Endothelial cell of umbilical vein (primary cell): ENCODE results near the gene COL5A1. TPM values are rescaled to one million over a fixed set of nuclear protein-coding genes. Genes with fewer than 3 reads are reported as not detected.

Experiments
- BruUV-seq: library from RNA; stranded (reverse); fragments of 400-500 nt; replicated peaks from 2 replicates; lab custom pipeline; 2021; lab: Mats Ljungman, UMichigan
- CTCF ChIA-PET: fragments of 300-600, 350-600 bp; sonication (Branson Sonifier 250); formaldehyde crosslinking; loops from one replicate; lab custom pipeline; 2021; ENCODE audit warnings: antibody characterized with exemption, inconsistent platforms; lab: Charles Lee
- POLR2A ChIA-PET: fragments of 300-600, 350-600 bp; sonication (Branson Sonifier 250); formaldehyde crosslinking; loops from one replicate; lab custom pipeline; 2021; ENCODE audit warnings: antibody characterized with exemption, inconsistent platforms; lab: Charles Lee
- DNase-seq: peaks from one replicate; pipeline ENCODE4 v3.0.0-alpha.2; 2011; ENCODE audit warnings: low read depth, low spot score
- FAIRE-seq: peaks from 2 replicates; lab custom pipeline; 2011; peaks lifted over from hg19 to GRCh38; lab: Jason Lieb, UNC
- H2AFZ ChIP-seq: 2 replicates; pipeline ENCODE4 v1.6.0; 2012; ENCODE audit warnings: low read depth, low read length, control low read depth, inconsistent platforms
- H3K27ac ChIP-seq: 2 replicates; pipeline ENCODE4 v1.5.1; 2011; ENCODE audit warnings: low read depth, mild to moderate bottlenecking, control low read depth, low read length, moderate library complexity; ENCODE audit not compliant: insufficient read depth
- H3K27me3 ChIP-seq, 2 experiments: 2 replicates each; pipeline versions ENCODE4 v1.6.0 to v1.6.1; 2011; ENCODE audit warnings: low read length in 2 of 2, mixed read lengths in 1 of 2; ENCODE audit not compliant: control insufficient read depth in 2 of 2, insufficient read depth in 2 of 2
- H3K36me3 ChIP-seq, 2 experiments: 2 replicates in 1 of 2; 3 replicates in 1 of 2; pipeline ENCODE4 v1.5.1; 2011; ENCODE audit warnings: low read length in 2 of 2, mild to moderate bottlenecking in 1 of 2, moderate library complexity in 1 of 2; ENCODE audit not compliant: control insufficient read depth in 2 of 2, insufficient read depth in 2 of 2; ENCODE audit errors: extremely low read depth in 1 of 2
- H3K4me1 ChIP-seq: 3 replicates; pipeline ENCODE4 v1.5.1; 2011; ENCODE audit warnings: mild to moderate bottlenecking, low read length; ENCODE audit not compliant: control insufficient read depth, insufficient read depth; ENCODE audit errors: extremely low read depth
- H3K4me2 ChIP-seq: 2 replicates; pipeline ENCODE4 v1.6.1; 2011; ENCODE audit warnings: low read length, control low read depth, mixed read lengths; ENCODE audit not compliant: insufficient read depth
- H3K4me3 ChIP-seq, 3 experiments: fragments of 200-600 bp in 1 of 3; sonication (generic), shearing (Covaris generic) in 1 of 3; replicated peaks in 1 of 3; 2 replicates each; pipeline ENCODE4 v1.5.1; 2011 to 2016; ENCODE audit warnings: control low read depth in 3 of 3, low read length in 3 of 3, mild to moderate bottlenecking in 2 of 3, inconsistent platforms in 1 of 3, low read depth in 1 of 3, moderate library complexity in 1 of 3; ENCODE audit not compliant: insufficient read depth in 1 of 3
- H3K79me2 ChIP-seq: 2 replicates; pipeline ENCODE4 v1.6.0; 2012; ENCODE audit warnings: low read length, inconsistent platforms; ENCODE audit not compliant: control insufficient read depth, insufficient read depth
- H3K9ac ChIP-seq: replicated peaks from 2 replicates; pipeline ENCODE3; 2011; ENCODE audit warnings: low read length, control low read depth; ENCODE audit not compliant: insufficient read depth; ENCODE audit errors: extremely low read depth
- H3K9me1 ChIP-seq: replicated peaks from 3 replicates; pipeline ENCODE4 v1.6.0; 2011; ENCODE audit warnings: mild to moderate bottlenecking, low read length; ENCODE audit not compliant: control insufficient read depth, insufficient read depth; ENCODE audit errors: extremely low read depth
- H3K9me3 ChIP-seq: replicated peaks from 2 replicates; pipeline ENCODE4 v1.5.1; 2012; ENCODE audit warnings: low read length, inconsistent platforms; ENCODE audit not compliant: control insufficient read depth, insufficient read depth
- H4K20me1 ChIP-seq: replicated peaks from 2 replicates; pipeline ENCODE3; 2011; ENCODE audit warnings: mild to moderate bottlenecking, low read length; ENCODE audit not compliant: control insufficient read depth, insufficient read depth; ENCODE audit errors: extremely low read depth
- CTCF ChIP-seq, 2 donors: IDR thresholded peaks; 1 replicate in 1 of 2; 2 replicates in 1 of 2; pipeline ENCODE4 v1.5.1; 2011; ENCODE audit warnings: low read length in 2 of 2, mild to moderate bottlenecking in 2 of 2, moderate library complexity in 2 of 2, control low read depth in 1 of 2, inconsistent platforms in 1 of 2, low read depth in 1 of 2; ENCODE audit not compliant: insufficient read depth in 1 of 2; ENCODE audit errors: extremely low read depth in 1 of 2
- EZH2 ChIP-seq: IDR thresholded peaks from 2 replicates; pipeline ENCODE4 v1.6.1; 2012; ENCODE audit warnings: borderline replicate concordance, low read depth, mild to moderate bottlenecking, moderate library complexity, low read length, inconsistent platforms; ENCODE audit not compliant: severe bottlenecking
- FOS ChIP-seq: IDR thresholded peaks from 2 replicates; pipeline ENCODE4 v1.6.1; 2011; ENCODE audit warnings: mild to moderate bottlenecking, low read length, moderate library complexity, borderline replicate concordance; ENCODE audit not compliant: insufficient read depth
- GATA2 ChIP-seq: IDR thresholded peaks from 2 replicates; pipeline ENCODE4 v1.7.0; 2011; ENCODE audit warnings: low read depth, mild to moderate bottlenecking, moderate library complexity, mixed read lengths, low read length; ENCODE audit not compliant: insufficient read length, insufficient read depth
- JUN ChIP-seq: IDR thresholded peaks from 2 replicates; pipeline ENCODE4 v1.6.1; 2011; ENCODE audit warnings: borderline replicate concordance, low read depth; ENCODE audit not compliant: insufficient read length, insufficient read depth
- MAX ChIP-seq: IDR thresholded peaks from 2 replicates; pipeline ENCODE4 v1.6.1; 2011; ENCODE audit not compliant: insufficient read depth, insufficient read length
- MYC ChIP-seq: IDR thresholded peaks from one replicate; pipeline ENCODE4 v1.6.1; 2011; ENCODE audit warnings: mild to moderate bottlenecking, low read depth, low read length
- POLR2A ChIP-seq: IDR thresholded peaks from 2 replicates; pipeline ENCODE4 v1.6.1; 2012; ENCODE audit warnings: low read depth, mild to moderate bottlenecking, control low read depth, low read length
- POLR2AphosphoS5 ChIP-seq: IDR thresholded peaks from 2 replicates; pipeline ENCODE4 v1.6.1; 2012; ENCODE audit warnings: low read depth, mild to moderate bottlenecking, control low read depth, low read length, moderate library complexity; ENCODE audit not compliant: insufficient read depth
- dilution Hi-C: fragments of 300-500 bp; cut with MboI; formaldehyde crosslinking; loops from one replicate; pipeline ENCODE4 v1.15.0; 2019; ENCODE audit warnings: low sequenced_read_pairs; ENCODE audit not compliant: extremely low pct_ligation_motif_present
- intact Hi-C: fragments of 100-400 bp; cut with micrococcal nuclease; formaldehyde crosslinking; loops from one replicate; pipeline ENCODE4 v1.10.0; 2022
- polyA plus RNA-seq, 4 experiments: library from polyadenylated mRNA; depleted of rRNA in 3 of 4; stranded (reverse) in 3 of 4; unstranded in 1 of 4; fragments of >200 nt; gene quantifications; 2 replicates each; pipeline versions ENCODE4 v1.2.1 to v1.2.3, GENCODE V29; 2011 to 2012; ENCODE audit warnings: missing spikeins in 1 of 4
- total RNA-seq: library from RNA; stranded (reverse); gene quantifications from 2 replicates; pipeline ENCODE4 v1.2.3, GENCODE V29; 2021

Gene COL5A1
- total and polyA plus RNA-seq, 2 donors (not counting 3 experiments of a cell fraction or from before 2014, with no cell fraction given): 97.4 to 175 TPM

GRCh38 chr9:134614256-134614655, 27.3 kb upstream of the COL5A1 start:
- H3K27ac ChIP-seq: no peak overlapping the region
- no peak for DNase-seq
- no peak overlapping the region for H3K9ac ChIP-seq
- no peaks in the 10 kb centered on the region for H4K20me1 ChIP-seq
- H3K9me3 ChIP-seq: peaks cover 3% of the 10 kb centered on the region
- ChIA-PET CTCF (no interaction called here), POLR2A (no interaction called here)
- dilution Hi-C loops (no loop called here), intact Hi-C loops (no loop called here)
- H3K4me3 ChIP-seq: no peak overlapping the region
- FAIRE-seq: no peak
- no peak overlapping the region for H2AFZ ChIP-seq
- H3K36me3 ChIP-seq: no peaks in the 10 kb centered on the region
- peaks cover 1 to 9% of the 10 kb centered on the region in 2 experiments for H3K27me3 ChIP-seq
- no peaks in the 10 kb centered on the region for H3K79me2 ChIP-seq
- TF ChIP-seq FOS (no peak), POLR2A (no peak)
- BruUV-seq: no TSS peak
- no peaks in the 10 kb centered on the region for H3K9me1 ChIP-seq
- no peaks in the 10 kb centered on the region for H3K4me1 ChIP-seq
- no peak overlapping the region for H3K4me2 ChIP-seq

- H3K27ac ChIP-seq: no peak overlapping the region
- H3K9ac ChIP-seq: no peak overlapping the region
- H4K20me1 ChIP-seq: no peaks in the 10 kb centered on the region
- no peaks in the 10 kb centered on the region for H3K9me1 ChIP-seq
- H2AFZ ChIP-seq: no peak overlapping the region
- H3K9me3 ChIP-seq: peaks cover 3% of the 10 kb centered on the region
- POLR2A ChIA-PET: no interaction called here
- H3K79me2 ChIP-seq: no peaks in the 10 kb centered on the region
- peaks cover 8% of the 10 kb centered on the region for H3K4me1 ChIP-seq
- H3K4me3 ChIP-seq: no peak overlapping the region
- intact Hi-C loops: no loop called here
- no peak for TF ChIP-seq GATA2
- no peak for TF ChIP-seq POLR2A
- TF ChIP-seq MYC: no peak
- TF ChIP-seq MAX: no peak
- no peak for TF ChIP-seq EZH2
- no peak for TF ChIP-seq FOS
- no peak for TF ChIP-seq JUN
- no peak for TF ChIP-seq POLR2AphosphoS5
- TF ChIP-seq CTCF (IDR thresholded peaks at IDR 0.05; ENCODE audit: extremely low read depth in 1 of 2, insufficient read depth in 1 of 2, low read depth in 1 of 2, low read length in 2 of 2): no peak
- no peak for FAIRE-seq
- H3K36me3 ChIP-seq: no peaks in the 10 kb centered on the region
- H3K4me2 ChIP-seq: no peak overlapping the region
- no TSS peak for BruUV-seq
- CTCF ChIA-PET: no interaction called here
- H3K27me3 ChIP-seq: peaks cover 1 to 9% of the 10 kb centered on the region in 2 experiments
- dilution Hi-C loops: no loop called here
- no peak for DNase-seq
Measured at GRCh38 chr9:134616341-134616740, 25.3 kb upstream of the COL5A1 start.
